Activated naive CD8-positive, alpha-beta T cell treated with anti-CD3 and anti-CD28 coated beads, Interleukin-2, amount 50 U/mL, for 16 hours (primary cell): ENCODE results near the gene MAMLD1.
A peak's percentile ranks its signal among the peaks of the same experiment; 100 is the strongest.
"Not testable (repeated sequence)": the region's sequence is repeated elsewhere in the genome, so short reads cannot be mapped to it uniquely, and the experiment has no call there.

Source experiments
- DNase-seq: peaks from one replicate; pipeline ENCODE4 v3.0.0-alpha.2; 2020; ENCODE audit warnings: low read depth, low spot score

Gene MAMLD1

GRCh38 chrX:150362599-150363481 lies at the start of gene MAMLD1:
MAMLD1 (plus strand) TSS chrX:150363317; CDS start chrX:150445517, 82,200 bp downstream.
- DNase-seq = peak; percentile 5

DNA sequence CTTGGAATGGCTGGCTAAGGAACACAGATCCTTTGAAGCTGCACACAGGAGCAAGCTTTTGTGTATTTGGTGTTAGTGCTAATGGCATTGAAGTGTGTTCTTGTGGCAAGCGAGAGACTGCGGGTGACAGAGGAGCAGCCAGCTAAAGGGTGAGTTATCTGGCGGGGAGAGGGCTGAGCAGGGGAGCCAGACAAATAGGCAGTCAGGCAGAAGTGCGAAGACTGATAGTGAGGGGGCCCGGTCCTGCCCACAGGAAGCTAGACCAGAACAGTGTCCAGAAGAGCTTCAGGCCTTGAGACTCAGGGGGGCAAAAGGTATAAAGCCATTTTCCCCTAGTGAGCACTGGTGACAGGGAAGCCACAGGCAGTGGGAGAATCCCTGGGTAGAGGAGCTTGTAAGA lies 49.6 kb upstream of the MAMLD1 start:
- DNase-seq = no peak

DNA sequence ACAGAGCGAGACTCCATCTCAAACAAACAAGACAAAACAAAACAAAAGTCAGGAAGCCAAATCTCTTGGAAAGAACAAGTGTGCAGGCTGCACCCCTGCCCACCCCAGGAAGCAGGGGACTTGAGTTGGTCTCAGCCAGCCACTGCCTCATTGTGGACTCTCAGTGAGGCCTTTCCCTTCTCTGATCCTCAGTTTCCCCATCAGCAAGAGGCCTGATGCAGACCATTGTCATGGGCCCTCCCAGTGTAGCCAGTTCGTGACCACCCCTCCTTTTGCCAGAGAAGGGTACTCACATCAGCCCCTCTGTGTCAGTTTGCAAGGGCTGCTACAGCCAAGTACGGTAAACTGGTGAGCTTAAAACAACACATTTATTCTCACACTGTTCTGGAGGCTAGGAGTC lies 48.9 kb upstream of the MAMLD1 start:
- DNase-seq = no peak

DNA sequence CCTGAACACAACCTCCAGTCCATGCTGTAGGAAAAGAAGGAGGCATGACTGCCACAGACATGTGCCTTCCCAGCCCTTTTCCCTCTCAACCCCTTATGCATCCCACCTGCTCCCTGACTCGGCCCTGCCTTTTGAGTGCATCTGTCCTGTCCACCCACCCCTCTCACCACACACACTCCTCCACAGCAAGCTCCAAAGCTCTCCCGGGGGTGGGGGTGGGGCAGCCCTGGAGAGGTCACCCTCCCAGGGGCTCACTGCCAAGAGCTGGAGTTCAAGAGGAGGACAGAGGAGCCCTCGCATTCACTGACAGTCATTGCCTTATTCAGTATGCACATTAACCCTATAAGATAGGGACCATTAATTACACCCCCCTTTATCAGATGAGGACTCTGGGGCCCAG lies 46.6 kb upstream of the MAMLD1 start:
- no peak for DNase-seq

GRCh38 chrX:150323020-150323419 lies 40.1 kb upstream of the MAMLD1 start:
- no peak for DNase-seq

DNA sequence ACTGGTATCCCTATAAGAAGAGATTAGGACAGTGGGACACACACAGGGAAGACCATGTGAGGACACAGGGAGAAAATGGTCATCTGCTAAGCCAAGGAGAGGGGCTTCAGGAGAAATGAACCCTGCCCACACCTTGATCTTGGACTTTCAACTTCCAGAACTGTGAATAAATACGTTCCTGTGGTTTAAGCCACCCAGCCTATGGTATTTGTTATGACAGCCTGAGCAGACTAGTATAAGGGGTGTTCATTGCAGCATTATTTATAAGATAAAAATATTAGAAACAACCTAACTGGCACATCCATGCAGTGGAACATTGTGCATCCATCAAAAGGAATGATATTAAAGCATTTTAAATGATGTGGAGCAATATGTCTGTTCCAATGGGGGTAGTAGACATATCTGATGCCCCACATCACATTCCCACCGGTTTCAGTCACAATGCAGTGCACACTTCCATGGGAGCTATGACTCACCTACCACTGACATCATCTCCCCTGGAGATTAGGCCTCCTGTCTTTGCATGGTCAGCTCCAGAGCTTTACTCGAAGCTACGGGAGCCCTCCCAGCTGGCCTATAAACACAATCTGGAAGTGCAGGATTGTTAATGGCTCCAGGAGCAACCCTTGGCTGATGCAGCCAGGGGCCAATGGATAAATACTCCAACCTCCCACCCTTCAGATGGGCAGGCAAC lies 38.9 kb upstream of the MAMLD1 start:
- DNase-seq = no peak

- DNase-seq = no peak
Measured at GRCh38 chrX:150324919-150325318, 38.2 kb upstream of the MAMLD1 start.

- DNase-seq = no peak
Measured at GRCh38 chrX:150326541-150327247, 36.4 kb upstream of the MAMLD1 start.

DNA sequence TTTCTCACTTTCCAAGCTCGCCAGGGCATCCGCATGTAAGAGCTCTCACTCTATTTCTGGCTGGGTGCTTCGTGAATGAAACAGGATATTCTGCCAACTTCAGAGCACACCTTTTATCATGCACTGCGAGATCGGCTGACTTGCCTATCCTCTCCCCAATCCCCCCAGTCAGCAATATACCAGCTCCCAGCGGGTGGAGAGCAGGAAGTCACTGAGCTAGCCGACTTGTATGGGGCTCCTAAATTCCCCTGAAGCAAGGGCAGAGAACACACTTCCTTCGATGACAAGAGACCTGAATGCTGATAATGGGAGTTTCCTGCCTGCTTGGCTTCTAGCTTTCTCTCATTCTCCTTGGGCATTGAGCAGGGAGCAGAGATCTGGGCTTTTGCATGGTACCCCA lies 33.8 kb upstream of the MAMLD1 start:
- DNase-seq = no peak

DNA sequence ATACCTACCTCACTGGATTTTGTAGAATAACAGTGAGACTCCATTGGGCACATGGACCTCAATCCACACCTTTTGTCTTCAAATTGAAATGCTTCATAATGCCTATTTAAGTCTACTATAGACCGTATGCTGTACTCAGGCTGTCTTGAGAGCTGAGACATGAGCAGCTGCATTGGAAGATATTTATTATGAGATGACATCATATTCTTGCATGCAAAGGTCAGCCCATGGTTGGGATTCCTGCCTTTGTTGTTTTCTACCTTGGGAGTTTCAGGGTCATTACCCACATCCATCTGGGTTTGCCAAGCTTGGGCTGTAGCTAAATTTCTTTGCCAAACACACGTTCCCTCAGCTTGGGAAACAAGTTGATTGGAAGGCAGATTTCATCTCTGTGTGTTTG lies 33.2 kb upstream of the MAMLD1 start:
- no peak for DNase-seq

DNA sequence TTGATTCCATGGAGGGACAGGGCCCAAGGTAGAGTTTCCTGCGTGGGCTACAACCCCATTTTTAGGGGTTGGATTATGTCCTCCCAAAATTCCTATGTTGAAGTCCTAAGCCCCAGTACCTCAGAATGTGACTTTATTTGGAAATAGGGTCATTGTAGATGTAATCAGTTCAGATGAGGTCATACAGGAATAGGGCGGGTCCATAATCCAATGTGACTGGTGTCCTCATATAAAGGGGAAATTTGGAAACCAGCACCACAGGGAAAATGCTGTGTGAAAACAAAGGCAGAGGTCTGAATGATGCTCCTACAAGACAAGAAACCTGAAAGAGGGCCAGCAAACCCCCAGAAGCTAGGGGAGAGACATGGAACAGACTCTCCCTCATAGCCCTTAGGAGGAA lies 31.1 kb upstream of the MAMLD1 start:
- DNase-seq = no peak

DNA sequence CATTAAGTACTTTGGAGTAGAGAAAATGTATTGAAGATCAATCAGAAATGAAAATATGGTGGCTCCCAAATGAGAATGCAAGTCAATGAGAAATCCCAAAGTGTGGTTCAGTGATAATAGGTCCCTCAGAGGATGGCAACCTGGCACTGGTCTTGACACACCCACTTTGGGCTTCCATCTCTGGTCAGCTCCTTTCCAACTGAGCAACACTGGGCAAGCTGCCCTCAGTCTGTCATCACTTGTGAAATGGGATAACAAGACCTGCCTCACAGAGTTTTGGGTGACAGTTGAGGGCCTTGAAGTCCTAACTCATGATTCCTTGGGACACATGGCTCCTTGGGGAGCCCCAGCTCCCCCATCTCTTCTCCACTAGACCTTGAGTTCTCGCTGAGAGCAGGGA lies 29.0 kb upstream of the MAMLD1 start:
- DNase-seq = no peak

- DNase-seq = no peak
Measured at GRCh38 chrX:150334981-150335380, 28.1 kb upstream of the MAMLD1 start.

- DNase-seq = no peak
Measured at GRCh38 chrX:150337026-150337425, 26.1 kb upstream of the MAMLD1 start.

DNA sequence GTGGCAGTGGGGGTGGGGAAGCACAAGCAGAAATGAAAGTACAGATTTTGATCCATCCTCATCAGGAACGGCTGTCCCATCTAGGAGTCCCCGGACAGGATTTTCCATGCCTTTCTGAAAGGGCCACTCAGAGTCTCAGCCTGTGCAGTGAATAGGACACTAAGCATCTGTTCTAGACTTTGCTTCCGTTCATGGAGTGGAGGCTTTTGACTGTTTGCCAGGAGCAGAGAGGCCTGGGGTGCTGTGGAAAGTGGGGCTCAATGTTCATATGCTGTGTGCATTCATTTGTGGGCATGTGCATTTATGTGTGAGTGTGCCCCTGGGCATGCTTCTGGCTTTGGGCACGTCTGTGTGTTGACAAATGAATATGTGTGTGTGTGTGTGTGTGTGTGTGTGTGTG lies 25.6 kb upstream of the MAMLD1 start:
- no peak for DNase-seq

- DNase-seq = no peak
Measured at GRCh38 chrX:150338615-150339014, 24.5 kb upstream of the MAMLD1 start.

- DNase-seq = no peak
Measured at GRCh38 chrX:150339736-150340135, 23.4 kb upstream of the MAMLD1 start.

DNA sequence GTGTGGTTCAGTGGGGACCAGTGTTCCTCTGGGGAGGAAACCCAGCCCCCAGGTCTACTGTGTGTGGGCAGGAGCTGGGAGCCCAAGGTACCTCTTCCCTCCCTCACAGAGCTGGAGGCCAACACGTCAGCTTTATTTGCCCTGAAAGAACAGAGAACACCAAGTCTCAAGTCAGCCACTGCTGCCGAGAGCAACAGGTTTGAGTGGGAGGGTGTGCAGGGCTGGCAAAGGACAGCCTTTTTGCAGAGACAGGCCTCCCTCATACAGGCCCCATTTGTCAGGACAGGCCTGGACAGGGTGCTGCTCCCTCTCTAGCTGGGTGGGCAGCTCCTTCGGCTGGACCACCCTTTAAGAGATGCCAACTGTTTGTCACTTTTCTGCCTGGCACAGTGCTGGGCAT lies 22.8 kb upstream of the MAMLD1 start:
- not testable (repeated sequence) for DNase-seq

- DNase-seq = no peak
Measured at GRCh38 chrX:150347471-150347870, 15.6 kb upstream of the MAMLD1 start.

- DNase-seq = no peak
Measured at GRCh38 chrX:150348365-150348764, 14.8 kb upstream of the MAMLD1 start.

GRCh38 chrX:150352114-150352513 lies 11.0 kb upstream of the MAMLD1 start:
- no peak for DNase-seq

- DNase-seq = no peak
Measured at GRCh38 chrX:150352581-150352980, 10.5 kb upstream of the MAMLD1 start.
